Left ventricle myocardium inferior (tissue), 1 donor: ENCODE data around the gene SYTL1. TPM values are rescaled to one million over a fixed set of nuclear protein-coding genes. Genes with fewer than 3 reads are reported as not detected.

Experiments used
- DNase-seq: peaks from one replicate; pipeline ENCODE4 v3.0.0-alpha.2; 2020
- H3K27ac ChIP-seq: fragments of 200-600 bp; replicated peaks from 2 replicates; pipeline ENCODE4 v1.8.0; 2021
- H3K27me3 ChIP-seq: fragments of 200-600 bp; 2 replicates; pipeline ENCODE4 v1.8.0; 2021; ENCODE audit warnings: low read depth
- H3K36me3 ChIP-seq: fragments of 200-600 bp; 2 replicates; pipeline ENCODE4 v1.8.0; 2021
- H3K4me1 ChIP-seq: fragments of 200-600 bp; 2 replicates; pipeline ENCODE4 v1.8.0; 2021
- H3K4me3 ChIP-seq: fragments of 200-600 bp; 2 replicates; pipeline ENCODE4 v1.8.0; 2021; ENCODE audit warnings: mild to moderate bottlenecking, moderate library complexity
- H3K9me3 ChIP-seq: fragments of 200-600 bp; replicated peaks from 2 replicates; pipeline ENCODE4 v1.8.0; 2021
- intact Hi-C: fragments of 100-400 bp; cut with micrococcal nuclease; formaldehyde crosslinking; loops from one replicate; pipeline ENCODE4 v1.11.0; 2022
- total RNA-seq: library from RNA; stranded (reverse); fragmentation: NEBNext Ultra II Directional; extraction: Animal tissue kit (Norgen Biotek cat#: 25700); gene quantifications from one replicate; pipeline ENCODE4 v1.2.1, GENCODE V29; 2021
- TF ChIP-seq, protein P1 (sequence below): fragments of 200-600 bp; IDR thresholded peaks from 2 replicates; pipeline ENCODE4 v1.8.0; 2021; ENCODE audit warnings: antibody characterized with exemption, mild to moderate bottlenecking, borderline replicate concordance
- donor health status: DM: no; HTN: yes; CAD: no; lungs with severe emphysema.

Gene SYTL1
- total RNA-seq, 1 donor from 2014 or later = 1.1 TPM

DNA sequence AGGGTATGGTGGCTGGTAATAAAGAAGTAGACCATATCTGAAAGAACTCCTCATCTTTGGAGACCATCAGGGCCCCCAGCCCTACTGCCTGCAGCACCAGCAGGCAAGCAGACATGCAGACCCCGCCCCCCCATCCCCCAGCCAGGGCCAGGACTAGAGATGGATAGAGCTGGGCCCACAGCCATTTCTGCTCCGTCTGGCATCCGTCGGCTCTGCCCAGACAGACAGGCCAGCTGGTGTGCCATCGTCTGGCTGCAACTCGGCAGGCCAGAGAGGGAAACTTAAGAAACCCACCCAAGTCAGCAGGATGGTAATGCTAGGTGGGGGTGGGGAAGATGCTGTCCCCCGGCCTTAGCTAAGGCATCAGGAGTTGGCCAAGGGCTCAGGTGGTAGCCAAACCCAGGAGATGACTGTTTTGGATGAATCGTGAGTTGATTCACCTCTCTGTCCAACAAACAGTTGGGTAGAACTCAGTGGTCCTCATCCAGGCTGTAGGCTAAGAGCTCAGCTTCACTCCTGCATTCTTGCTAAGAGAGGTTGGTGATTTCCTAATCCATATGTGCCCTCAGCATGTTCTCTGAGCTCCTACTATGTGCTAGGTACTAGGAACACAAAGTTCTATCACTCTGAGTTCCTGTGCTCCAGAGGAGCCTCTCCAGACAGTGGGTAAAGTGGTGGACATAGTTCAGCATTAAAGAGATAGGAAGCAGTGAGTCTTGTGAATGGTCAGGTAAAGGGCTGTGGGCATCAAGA lies 43.0 kb upstream of the SYTL1 start:
- no peak for DNase-seq
- H3K4me3 ChIP-seq = no peak overlapping the region
- H3K9me3 ChIP-seq = no peaks in the 10 kb centered on the region
- H3K27me3 ChIP-seq = no peaks in the 10 kb centered on the region
- peaks cover 67% of the 10 kb centered on the region for H3K36me3 ChIP-seq
- peak overlapping the region; percentile 88 for H3K27ac ChIP-seq
- peaks cover 43% of the 10 kb centered on the region for H3K4me1 ChIP-seq
- TF ChIP-seq, protein P1, sequence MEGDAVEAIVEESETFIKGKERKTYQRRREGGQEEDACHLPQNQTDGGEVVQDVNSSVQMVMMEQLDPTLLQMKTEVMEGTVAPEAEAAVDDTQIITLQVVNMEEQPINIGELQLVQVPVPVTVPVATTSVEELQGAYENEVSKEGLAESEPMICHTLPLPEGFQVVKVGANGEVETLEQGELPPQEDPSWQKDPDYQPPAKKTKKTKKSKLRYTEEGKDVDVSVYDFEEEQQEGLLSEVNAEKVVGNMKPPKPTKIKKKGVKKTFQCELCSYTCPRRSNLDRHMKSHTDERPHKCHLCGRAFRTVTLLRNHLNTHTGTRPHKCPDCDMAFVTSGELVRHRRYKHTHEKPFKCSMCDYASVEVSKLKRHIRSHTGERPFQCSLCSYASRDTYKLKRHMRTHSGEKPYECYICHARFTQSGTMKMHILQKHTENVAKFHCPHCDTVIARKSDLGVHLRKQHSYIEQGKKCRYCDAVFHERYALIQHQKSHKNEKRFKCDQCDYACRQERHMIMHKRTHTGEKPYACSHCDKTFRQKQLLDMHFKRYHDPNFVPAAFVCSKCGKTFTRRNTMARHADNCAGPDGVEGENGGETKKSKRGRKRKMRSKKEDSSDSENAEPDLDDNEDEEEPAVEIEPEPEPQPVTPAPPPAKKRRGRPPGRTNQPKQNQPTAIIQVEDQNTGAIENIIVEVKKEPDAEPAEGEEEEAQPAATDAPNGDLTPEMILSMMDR = no peak
- intact Hi-C loops = loop anchor here (10.0 kb wide), 1 partner anchor 376 kb away; the partner anchor contains the start of gene IFI6

DNA sequence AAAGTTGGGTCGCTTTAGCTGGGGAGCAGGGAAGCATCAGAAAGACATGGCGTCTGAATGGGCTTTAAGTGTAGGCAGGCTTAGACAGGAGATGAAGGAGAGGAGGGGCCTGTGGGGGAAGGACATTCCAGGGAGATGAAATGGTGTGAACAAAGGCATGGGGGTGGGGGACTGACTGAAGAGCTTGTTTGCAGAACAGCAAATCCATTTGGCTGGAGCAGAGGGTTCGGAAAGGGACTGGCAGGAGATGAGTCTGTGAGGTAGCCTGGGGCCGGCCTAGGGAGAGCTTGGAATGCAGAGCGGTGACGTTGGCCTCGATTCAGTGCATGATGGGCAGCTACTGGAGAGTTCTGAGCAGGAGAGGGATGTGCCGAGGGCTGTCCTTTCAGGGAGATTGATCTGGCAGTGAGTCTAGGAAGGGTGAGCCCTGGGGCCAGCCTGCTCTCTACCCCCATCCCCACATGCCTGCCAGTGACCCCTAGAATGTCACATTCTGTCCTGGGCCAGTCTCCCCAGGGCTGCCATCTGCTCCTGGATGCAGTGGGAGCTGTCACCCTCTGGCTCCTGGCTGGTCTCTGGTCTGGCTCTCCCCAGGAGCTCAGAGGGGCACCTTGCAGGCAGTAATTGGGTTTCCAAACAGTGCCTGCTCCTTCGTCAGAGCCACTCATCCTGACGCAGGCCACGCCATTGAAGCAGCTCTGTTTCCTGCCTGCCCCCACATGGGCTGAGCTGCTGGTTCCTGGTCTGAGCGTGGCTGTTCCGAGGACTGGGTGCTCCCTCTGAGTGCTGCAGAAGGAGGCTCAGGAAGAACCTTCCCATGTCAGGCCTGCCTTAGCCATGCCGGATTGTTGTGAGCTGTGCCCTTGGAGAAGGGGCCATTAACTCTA lies 42.2 kb upstream of the SYTL1 start:
- TF ChIP-seq, protein P1 = no peak
- DNase-seq = peak; percentile 67
- H3K27ac ChIP-seq = peak overlapping the region; percentile 88
- peaks cover 43% of the 10 kb centered on the region for H3K4me1 ChIP-seq
- H3K36me3 ChIP-seq = peaks cover 67% of the 10 kb centered on the region
- intact Hi-C loops = loop anchor here (5.0 to 10.0 kb wide), 3 partner anchors 93 to 375 kb away; partner anchors contain the start of genes GPR3 and IFI6
- no peaks in the 10 kb centered on the region for H3K27me3 ChIP-seq
- no peaks in the 10 kb centered on the region for H3K9me3 ChIP-seq
- no peak overlapping the region for H3K4me3 ChIP-seq

DNA sequence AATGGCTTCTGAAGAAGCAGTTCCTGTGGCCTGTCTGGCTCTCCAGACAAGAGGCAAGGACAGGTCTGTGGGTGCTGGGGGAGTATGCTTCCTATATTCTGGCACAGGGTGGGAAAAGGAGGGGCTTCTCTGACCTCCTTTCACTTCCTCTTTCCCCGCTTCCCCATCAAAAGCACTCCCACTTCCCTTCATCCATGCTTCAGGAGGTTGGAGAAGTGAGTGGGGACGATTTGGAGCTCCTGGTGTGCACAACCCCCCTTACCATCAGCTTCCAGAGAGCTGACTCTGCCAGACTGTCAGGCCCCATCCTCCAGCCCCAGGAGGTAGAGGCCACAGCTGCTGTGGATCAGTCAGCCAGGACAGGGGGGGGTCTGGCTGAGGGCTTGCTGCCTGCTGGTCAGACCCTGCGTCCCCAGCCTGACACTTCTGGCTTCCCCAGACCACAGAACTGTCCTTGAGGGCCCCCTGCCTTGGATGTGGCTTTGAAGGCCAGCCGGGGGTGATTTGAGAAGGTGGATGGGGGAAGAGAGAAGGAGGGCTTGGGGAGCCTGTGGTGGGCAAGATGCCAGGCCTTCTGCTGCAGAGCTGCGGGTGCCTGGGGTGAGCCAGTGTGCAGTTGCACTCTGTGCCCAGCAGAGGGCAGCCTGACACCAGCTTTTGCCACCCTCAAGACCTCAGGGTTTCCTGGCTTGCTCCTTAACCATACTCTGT lies 41.3 kb upstream of the SYTL1 start:
- Histone ChIP-seq H3K27me3 (no peaks in the 10 kb centered on the region), H3K36me3 (peaks cover 67% of the 10 kb centered on the region)
- peak; percentile 80 for DNase-seq

DNA sequence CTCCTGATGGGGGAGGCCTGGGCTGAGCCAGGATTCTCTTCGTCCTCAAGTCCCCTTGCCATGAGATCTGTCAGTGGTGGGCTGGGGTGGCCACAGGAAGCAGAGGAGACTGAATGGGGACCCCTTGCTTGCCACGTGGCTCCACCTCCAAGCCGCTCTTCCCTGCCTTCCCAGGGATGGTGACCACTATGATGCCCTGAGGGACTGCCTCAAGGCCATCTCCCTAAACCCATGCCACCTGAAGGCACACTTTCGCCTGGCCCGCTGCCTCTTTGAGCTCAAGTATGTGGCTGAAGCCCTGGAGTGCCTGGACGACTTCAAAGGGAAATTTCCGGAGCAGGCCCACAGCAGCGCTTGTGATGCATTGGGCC lies 40.8 kb upstream of the SYTL1 start:
- Histone ChIP-seq H3K9me3 (no peaks in the 10 kb centered on the region), H3K36me3 (peaks cover 65% of the 10 kb centered on the region), H3K27me3 (no peaks in the 10 kb centered on the region), H3K27ac (peak overlapping the region; percentile 88), H3K4me1 (peaks cover 43% of the 10 kb centered on the region), H3K4me3 (no peak overlapping the region)
- DNase-seq = no peak
- intact Hi-C loops = loop anchor here (5.0 kb wide), 2 partner anchors 91 to 306 kb away; partner anchors contain the start of gene GPR3
- TF ChIP-seq, protein P1 = no peak

More for the DNA sequence above, 41.3 kb upstream of the SYTL1 start:
- Histone ChIP-seq H3K4me1 (peaks cover 43% of the 10 kb centered on the region), H3K4me3 (no peak overlapping the region), H3K9me3 (no peaks in the 10 kb centered on the region), H3K27ac (peak overlapping the region; percentile 88)
- intact Hi-C loops = loop anchor here (5.0 kb wide), 2 partner anchors 92 to 307 kb away; partner anchors contain the start of gene GPR3
- TF ChIP-seq, protein P1 = peak; percentile 100
